GM18519 (cell line): Measurements from ENCODE around the gene FRMD8.

Experiments
- ATAC-seq: cut with Tn5 transposase; IDR thresholded peaks from one replicate; pipeline ENCODE4 v1.9.1; 2021; ENCODE audit warnings: mild to moderate bottlenecking, moderate library complexity; ENCODE audit not compliant: unreplicated experiment, low FRiP score

FRMD8 gene

DNA sequence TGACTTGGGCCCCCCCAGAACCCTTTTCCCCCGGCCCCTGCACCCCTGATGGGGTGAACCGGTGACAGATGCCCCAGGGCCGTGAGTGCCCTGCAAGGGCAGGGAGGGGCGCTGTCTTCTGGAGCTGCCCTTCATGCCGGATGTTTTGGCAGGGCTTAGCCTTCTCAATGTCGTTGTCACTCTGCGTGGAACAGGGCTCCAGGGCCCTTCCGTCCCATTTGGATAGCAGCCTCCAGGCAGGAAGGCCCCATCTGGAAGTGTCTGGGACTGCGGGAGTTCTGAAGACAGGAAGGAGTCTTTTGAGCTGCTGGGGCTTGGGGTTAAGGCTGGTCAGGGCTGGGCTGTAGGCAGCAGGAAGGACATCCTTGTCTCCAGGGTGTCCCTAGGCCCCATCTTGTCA, 4.6 kb downstream of the FRMD8 start:
- ATAC-seq, result no peak

DNA sequence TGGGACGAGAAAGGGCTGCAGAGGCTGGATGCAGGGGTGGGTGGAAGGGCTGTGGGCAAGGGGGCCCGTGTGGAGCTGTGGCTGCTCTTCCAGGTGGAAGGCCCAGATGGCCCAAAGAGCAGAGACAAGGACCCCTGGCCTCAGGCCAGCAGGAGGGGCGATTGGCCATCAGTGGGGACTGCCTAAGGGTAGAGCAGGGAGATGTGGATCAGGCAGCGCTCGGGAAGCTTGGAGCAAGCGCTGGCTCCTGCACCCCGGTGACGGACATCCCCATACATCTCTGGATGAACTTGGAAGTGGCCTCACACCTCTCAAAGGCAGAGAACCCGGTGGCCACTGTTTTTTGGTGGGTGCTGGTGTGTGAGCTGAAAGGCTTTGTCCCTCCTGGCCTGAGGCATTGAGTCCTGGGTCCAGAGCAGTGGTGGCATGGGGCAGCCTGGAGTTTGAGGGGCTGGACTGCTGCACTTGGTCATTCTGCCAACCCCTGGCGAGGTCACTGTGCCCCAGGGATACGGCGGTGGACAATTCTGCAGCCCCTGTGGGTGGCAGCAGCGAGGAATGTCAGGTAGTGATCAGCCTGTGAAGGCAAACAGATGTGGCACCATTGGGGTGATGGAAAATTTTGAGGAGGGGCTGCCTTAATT, 5.9 kb downstream of the FRMD8 start:
- no peak for ATAC-seq

DNA sequence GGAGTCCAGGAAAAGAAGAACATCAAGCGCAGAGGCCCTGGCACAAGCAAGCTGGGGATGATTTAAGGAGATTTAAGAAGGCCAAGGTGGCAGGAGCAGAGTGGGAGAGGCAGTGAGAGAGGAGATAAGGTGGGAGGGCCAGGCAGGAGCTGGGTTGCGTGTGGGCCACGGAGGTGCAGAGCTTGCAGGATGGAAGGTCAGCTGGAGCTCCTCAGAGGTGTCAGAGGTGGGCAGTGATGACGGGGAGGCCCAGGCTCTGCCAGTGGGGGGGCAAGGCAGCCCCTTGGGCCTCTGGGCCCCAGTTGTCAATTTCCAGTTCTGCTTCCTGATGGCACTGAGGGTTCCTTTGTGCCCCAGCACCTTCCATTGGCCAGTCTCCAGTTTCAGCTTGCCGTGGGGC, 6.5 kb downstream of the FRMD8 start:
- ATAC-seq, result no peak

DNA sequence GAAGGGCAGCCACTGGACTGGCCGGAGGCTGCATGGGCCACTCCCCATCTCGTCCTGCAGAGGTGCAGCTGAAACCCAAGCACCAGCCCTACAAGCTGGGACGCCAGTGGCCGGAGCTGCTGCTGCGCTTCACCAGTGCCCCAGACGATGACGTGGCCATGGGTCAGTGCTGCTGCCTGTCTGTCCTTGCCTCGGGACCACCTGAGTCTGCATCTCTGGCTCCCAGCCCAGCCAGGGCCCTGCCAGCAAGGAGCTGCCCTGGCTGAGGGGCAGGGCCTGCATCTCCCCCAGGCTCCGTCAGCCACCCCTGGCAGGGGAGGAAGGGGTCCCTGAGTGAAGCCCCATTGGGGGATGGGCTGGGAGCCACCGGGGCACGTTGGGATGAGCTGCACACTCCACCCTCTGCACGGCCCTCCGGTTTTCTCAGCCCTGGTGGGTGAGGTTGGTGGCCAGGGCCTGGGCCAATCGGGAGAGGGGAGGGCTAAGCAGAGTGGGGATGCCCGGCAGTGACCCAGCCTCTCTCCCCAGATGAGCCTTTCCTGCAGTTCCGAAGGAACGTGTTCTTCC, 7.2 kb downstream of the FRMD8 start:
- no peak for ATAC-seq

GRCh38 chr11:65394125-65394536, 7.7 kb downstream of the FRMD8 start:
- no peak for ATAC-seq

DNA sequence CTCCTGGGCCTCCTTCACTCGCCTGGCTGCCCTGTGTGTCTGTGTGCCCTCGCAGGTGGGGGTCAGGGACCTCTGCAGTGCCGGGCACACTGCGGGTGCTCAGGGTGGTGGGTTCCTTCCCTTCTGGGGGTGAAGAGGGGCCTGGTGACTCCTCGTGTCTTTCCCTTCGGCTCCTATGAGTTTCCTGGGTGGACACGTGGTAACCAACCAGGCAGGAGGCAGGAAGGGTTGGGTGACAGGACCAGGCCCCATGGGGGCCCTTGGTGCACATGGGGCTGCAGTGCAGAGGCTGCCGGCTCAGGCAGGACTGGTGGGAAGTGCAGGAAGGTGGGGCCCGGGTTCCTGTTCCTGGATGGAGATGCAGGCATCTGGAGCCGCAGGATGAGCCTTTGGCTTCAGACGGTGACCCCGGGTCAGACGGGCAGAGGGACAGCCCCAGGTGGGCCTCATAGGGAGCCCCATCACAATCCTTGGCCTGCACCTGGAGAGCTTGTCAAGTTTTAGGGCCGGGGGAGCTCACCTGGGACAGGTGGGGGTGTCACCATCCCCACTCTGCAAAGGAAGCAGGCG, 9.6 kb downstream of the FRMD8 start:
- ATAC-seq, result no peak

- no peak for ATAC-seq
These were observed 10.6 kb downstream of the FRMD8 start for GRCh38 chr11:65396769-65397745.

DNA sequence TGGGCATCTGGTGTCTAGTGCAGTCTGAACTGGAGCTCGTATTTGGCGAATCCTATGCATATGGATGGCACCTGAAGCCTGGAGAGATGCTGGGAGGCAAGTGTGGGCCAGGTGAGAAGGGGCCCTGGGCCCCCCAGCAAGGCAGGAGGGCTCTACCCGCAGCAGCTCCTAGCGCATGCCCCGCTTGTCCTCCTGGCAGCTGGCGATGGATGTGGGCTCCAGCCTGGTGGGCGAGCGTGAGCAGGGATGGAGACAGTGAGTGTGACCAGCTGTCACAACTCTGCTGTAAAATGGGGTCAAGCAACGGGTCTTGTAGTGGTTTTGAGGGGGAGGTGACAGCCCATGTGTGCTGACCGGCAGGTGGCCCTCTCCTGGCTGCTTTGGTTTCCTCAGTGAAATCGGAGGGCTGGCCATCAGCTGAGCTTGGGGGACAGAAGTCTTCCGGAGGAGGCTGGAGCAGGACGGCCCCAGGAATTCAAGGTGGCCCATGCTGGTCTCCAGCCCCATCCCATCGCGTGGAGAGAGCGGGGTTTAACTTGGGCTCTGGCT, 12.0 kb downstream of the FRMD8 start:
- ATAC-seq, result no peak

DNA sequence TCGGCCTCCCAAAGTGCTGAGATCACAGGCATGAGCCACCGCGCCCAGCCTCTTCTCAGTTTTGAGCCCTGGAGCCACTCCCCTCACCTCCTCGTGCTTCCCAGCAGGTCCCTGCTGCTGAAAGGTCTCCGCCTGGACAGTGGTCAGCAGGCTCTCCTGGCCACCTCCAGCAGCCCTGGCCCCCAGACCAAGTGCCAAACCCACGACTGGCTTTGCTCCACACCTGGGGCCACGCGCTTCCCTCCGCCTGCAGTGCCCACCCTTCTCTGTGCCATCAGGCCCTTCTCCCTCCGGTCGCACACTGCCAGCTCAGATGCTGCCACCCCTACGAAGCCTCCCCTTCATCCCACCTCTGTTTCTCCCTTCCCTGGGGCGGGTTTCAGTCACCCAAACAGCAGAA, 12.8 kb downstream of the FRMD8 start:
- ATAC-seq, result no peak

DNA sequence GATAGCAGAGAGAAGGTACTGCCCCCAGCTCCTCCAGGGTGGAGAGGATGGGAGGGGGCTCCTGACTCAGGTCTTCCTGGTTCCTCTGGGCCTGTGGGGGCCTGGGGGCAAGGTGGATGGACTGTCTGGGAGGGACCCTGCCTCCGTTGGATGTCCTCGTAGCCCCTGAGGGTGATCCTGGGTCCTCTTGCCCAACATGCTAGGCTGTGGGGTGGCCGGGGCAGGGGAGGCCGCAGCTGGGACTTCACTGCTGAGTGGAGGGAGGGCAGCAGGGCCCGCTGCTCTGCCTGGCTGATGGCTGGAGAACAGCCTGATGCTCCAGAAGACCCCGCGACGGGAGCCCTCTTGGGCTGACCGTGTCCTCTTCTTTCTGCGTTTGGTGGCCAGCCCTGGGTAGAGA, 13.4 kb downstream of the FRMD8 start:
- ATAC-seq, result no peak

- ATAC-seq, result no peak
These were observed 14.1 kb downstream of the FRMD8 start for GRCh38 chr11:65400307-65401072.

DNA sequence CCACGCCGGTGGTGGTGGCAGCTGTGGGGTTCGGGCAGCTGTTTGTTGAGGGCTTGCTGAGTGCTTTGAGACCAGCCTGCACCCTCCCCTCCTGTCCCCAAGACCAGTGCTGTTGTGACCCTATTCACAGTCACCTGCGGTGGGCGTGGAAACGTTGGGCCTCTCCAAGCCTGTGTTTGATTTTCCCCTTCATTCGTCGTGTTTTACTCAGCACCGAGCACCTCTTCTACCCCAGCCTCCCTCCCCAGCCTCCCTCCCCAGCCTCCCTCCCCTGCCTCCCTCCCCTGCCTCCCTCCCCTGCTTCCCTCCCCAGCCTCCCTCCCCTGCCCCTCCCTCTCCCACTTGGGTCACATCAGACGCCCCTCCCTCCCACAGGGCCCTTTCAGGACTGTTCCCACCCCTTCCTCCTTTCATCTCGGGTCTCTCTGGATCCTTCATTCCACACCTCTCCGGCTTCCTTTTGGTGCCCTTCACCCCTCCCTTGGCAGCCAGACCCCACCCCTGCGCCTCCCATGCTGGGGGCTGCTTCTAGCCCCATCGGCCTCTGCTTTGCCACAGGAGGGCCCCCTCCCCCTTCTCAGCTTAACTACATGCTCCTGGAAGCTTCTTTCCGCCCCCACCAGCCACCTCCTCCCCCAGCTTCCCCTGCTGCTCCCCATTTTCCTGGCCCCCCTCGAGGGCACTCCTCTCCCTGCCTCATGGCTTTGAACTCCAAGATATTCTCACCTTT, 14.8 kb downstream of the FRMD8 start:
- no peak for ATAC-seq

GRCh38 chr11:65401803-65402248, 15.4 kb downstream of the FRMD8 start:
- ATAC-seq, result no peak

DNA sequence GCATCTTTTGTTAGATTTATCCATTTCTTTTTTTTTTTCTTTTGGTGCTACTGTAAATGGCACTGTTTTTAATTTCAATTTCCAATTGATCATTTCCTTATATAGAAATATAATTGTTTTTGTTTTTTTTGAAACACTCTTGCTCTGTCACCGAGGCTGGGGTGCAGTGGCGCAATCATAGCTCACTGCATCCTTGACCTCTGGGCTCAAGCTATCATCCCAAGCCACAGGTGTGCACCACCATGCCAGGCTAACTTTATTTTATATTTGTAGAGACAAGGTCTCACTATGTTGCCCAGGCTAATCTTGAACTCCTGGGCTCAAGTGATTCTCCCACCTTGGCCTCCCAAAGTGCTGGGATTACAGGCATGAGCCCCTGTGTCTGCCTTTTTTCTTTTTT, 16.4 kb downstream of the FRMD8 start:
- ATAC-seq, result no peak

DNA sequence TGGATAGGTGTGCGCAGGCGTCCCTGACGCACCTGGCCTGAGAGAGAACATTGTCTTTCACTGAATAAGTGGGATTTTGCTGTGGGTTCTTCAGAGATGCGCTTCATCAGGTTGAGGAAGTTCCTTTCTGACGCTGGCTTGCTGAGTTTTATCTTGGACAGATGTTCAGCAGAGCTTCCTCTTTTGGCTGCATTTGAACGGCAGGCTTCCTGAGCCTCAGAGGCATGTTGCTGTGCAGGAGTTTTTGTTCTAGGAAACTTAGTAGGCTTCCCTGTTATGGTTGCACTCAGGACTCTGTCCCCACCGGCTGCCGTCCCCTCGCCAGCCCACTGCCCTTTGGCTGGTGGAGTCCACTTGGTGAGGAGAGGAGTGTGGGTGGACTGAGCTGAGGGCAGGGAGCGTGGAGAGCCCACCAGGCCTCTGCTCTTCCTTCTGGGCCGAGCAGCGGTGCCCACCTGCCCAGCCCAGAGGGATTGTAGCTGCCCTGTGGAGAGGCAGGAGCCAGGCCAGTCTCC, 17.2 kb downstream of the FRMD8 start:
- no peak for ATAC-seq

DNA sequence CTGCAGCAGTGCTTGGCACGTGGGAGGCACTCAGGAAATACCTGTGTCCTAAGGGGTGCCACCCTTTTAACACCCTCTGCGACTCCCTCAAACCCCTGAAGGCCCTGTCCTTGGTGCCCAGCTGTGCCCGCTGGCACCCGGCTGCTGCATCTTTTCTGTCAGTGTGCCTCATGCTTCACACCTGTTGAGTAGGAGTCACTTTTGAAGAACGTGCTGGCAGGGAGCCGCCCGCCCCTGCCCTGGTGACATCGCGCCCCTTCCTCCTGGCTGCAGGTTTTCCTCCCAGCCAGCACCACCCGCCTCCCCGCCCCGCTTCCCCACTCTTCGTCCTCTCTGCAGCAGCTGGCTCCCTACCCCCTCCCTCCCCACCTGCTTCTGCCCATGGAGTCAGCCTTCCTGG, 17.8 kb downstream of the FRMD8 start:
- ATAC-seq, result no peak

- no peak for ATAC-seq
These were observed 18.4 kb downstream of the FRMD8 start for GRCh38 chr11:65404638-65405339.

DNA sequence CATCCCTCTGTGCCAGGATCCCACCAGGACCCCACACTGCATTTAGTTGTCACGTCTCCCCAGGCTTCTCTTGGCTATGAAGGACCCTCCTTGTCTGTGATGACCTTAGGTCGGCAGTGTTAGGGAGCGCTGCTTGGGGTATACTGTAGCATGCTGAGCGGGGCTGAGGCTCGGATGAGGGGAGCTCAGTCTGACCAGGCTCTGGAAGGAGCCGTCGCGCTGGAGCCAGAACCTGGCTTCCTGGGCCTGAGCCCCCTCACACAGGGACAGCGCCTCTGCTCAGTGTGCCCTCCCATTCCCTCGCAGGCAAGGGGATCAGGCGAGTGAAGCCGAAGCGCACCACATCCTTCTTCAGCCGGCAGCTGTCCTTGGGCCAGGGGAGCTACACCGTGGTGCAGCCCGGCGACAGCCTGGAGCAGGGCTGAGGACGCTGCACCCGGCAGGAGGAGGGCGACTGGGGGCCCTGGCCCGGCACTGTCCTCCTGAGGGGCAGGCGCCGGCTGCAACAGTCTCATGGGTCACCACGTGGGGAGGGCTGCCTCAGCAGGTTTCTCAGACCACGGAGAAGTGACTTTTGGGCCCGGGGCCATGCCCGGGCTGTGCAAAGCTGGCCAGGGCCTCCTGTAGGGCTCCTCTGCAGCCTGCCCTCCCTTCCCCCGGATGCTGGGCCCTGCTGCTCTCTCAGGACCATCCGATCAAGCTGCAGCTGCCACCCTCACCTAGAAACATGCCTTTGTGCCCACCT, 24.7 kb downstream of the FRMD8 start:
- ATAC-seq, result no peak
